ENCODE data around the gene COMMD1.
A peak's percentile ranks its signal among the peaks of the same experiment; 100 is the strongest.

The COMMD1 gene

GRCh38 chr2:62042400-62042799 is 136.9 kb downstream of the COMMD1 start:
- DNase-seq, result no peak

DNA sequence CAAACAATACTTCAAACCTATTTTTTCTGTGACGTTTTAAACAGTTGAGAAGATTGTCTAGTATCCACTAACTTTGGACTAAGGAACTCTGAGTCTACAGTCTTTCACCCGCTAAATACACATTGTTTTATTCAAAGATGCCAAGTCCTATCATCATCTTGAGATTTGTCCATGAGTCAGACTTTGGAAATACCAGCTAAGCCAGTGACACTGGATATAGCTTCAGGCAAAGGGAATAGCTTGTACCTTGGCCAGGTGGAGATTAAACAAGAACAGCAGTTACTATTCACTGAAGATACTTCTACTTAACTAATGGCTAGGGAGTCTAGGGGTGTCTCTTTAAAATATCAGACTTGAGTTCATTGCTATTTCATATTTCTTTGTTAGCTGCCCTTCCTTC is 137.5 kb downstream of the COMMD1 start:
- DNase-seq, result no peak
- TF ChIP-seq POLR2A (IDR thresholded peaks at IDR 0.05; ENCODE audit: low read length) (no peak), GATA1 (IDR thresholded peaks at IDR 0.05; ENCODE audit: low read depth, low read length) (no peak)

More at GRCh38 chr2:62042400-62042799, 136.9 kb downstream of the COMMD1 start:
- TF ChIP-seq GATA1 (IDR thresholded peaks at IDR 0.05; ENCODE audit: low read depth, low read length), result no peak
- TF ChIP-seq POLR2A (IDR thresholded peaks at IDR 0.05; ENCODE audit: low read length), result no peak

GRCh38 chr2:62045017-62045543 is 139.6 kb downstream of the COMMD1 start:
- TF ChIP-seq GATA1 (IDR thresholded peaks at IDR 0.05; ENCODE audit: low read depth, low read length), result no peak
- TF ChIP-seq POLR2A (IDR thresholded peaks at IDR 0.05; ENCODE audit: low read length), result no peak
- DNase-seq, result no peak

GRCh38 chr2:62046141-62046540 is 140.7 kb downstream of the COMMD1 start:
- no peak for DNase-seq
- no peak for TF ChIP-seq GATA1 (IDR thresholded peaks at IDR 0.05; ENCODE audit: low read depth, low read length)
- no peak for TF ChIP-seq POLR2A (IDR thresholded peaks at IDR 0.05; ENCODE audit: low read length)

- DNase-seq, result no peak
- no peak for TF ChIP-seq GATA1 (IDR thresholded peaks at IDR 0.05; ENCODE audit: low read depth, low read length)
- TF ChIP-seq POLR2A (IDR thresholded peaks at IDR 0.05; ENCODE audit: low read length), result no peak
Observed at GRCh38 chr2:62050456-62051045, 145.1 kb downstream of the COMMD1 start.

GRCh38 chr2:62054029-62054791 is 148.7 kb downstream of the COMMD1 start:
- DNase-seq, result no peak
- TF ChIP-seq POLR2A (IDR thresholded peaks at IDR 0.05; ENCODE audit: low read length), result no peak
- no peak for TF ChIP-seq GATA1 (IDR thresholded peaks at IDR 0.05; ENCODE audit: low read depth, low read length)

GRCh38 chr2:62054916-62055450 is 149.5 kb downstream of the COMMD1 start:
- DNase-seq, result peak; percentile 44 to 87
- no peak for TF ChIP-seq GATA1 (IDR thresholded peaks at IDR 0.05; ENCODE audit: low read depth, low read length)
- TF ChIP-seq POLR2A (IDR thresholded peaks at IDR 0.05; ENCODE audit: low read length), result no peak

DNA sequence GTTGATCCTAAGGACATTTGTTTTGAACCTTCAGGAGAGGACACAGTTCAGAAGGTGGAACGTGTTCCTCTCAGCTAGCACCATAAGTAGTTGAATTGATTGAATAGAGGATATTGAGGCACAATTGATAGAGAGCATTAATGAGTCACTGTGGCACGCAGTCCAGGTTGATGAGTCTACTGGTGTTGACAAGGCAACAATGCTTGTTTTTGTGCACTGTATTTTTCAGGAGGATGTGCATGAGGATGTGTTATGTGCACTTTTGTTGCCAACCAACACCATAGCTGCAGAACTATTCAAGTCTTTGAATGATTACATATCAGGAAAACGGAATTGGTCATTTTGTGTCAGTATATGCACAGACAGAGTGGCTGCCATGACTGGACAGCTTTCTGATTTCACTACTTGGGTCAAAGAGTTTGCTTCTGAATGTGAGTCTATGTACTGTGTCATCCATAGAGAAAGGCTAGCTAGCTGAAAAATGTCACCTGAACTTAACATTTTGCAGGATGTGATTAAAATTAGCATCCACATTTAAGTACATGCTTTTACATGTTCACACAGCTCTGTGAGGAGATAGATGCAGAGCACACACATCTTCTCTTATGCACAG is 150.4 kb downstream of the COMMD1 start:
- DNase-seq, result no peak
- TF ChIP-seq GATA1 (IDR thresholded peaks at IDR 0.05; ENCODE audit: low read depth, low read length), result no peak
- no peak for TF ChIP-seq POLR2A (IDR thresholded peaks at IDR 0.05; ENCODE audit: low read length)

DNA sequence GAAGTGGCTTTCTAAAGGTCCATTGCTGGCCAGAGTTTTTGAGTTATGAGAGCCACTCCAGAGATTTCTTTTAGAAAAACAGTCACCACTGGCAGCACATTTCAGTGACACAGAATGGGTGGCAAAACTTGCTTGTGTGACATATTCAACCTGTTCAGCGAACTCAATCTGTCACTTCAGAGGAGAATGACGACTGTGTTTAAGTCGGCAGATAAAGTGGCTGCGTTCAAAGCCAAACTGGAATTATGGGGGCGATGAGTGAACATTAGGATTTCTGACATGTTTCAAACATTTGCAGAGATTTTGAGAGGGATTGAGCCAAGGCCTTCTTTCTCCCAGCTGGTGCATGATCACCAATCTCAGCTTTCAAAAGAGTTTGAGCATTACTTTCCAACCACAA is 150.9 kb downstream of the COMMD1 start:
- no peak for TF ChIP-seq POLR2A (IDR thresholded peaks at IDR 0.05; ENCODE audit: low read length)
- no peak for TF ChIP-seq GATA1 (IDR thresholded peaks at IDR 0.05; ENCODE audit: low read depth, low read length)
- no peak for DNase-seq

DNA sequence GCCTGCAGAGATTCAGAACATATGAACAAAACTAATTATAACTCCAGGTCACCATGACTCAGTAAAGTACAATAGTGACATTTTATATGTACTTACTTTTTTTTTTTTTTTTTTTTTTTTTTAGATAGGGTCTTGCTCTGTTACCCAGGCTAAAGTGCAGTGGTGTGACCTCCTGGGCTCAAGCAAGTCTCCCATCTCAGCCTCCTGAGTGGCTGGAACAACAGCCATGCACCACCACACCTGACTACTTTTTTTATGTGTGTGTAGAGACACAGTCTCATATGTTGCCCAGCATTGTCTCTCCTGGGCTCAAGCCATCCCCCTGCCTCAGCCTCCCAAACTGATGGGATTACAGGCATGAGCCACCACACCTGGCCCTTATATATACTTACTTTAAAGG is 159.8 kb downstream of the COMMD1 start:
- TF ChIP-seq POLR2A (IDR thresholded peaks at IDR 0.05; ENCODE audit: low read length), result no peak
- TF ChIP-seq GATA1 (IDR thresholded peaks at IDR 0.05; ENCODE audit: low read depth, low read length), result no peak
- no peak for DNase-seq

DNA sequence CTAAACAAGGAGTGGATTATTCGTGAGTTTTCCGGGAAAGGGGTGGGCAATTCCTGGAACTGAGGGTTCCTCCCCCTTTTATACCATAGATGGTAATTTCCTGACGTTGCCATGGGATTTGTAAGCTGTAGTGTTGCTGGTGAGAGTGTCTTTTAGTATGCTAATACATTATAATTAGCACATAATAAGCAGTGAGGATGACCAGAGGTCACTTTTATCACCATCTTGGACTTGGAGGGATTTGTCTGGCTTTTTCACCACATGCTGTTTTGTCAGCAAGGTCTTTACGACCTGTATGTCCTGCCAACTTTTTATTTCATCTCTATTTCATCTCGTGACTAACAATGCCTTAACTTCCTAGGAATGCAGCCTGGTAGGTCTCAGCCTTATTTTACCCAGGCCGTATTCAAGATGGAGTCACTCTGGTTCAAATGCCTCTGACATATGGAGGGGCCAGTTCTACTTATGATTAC is 165.7 kb downstream of the COMMD1 start:
- TF ChIP-seq GATA1 (IDR thresholded peaks at IDR 0.05; ENCODE audit: low read depth, low read length), result no peak
- no peak for TF ChIP-seq POLR2A (IDR thresholded peaks at IDR 0.05; ENCODE audit: low read length)
- DNase-seq, result no peak

DNA sequence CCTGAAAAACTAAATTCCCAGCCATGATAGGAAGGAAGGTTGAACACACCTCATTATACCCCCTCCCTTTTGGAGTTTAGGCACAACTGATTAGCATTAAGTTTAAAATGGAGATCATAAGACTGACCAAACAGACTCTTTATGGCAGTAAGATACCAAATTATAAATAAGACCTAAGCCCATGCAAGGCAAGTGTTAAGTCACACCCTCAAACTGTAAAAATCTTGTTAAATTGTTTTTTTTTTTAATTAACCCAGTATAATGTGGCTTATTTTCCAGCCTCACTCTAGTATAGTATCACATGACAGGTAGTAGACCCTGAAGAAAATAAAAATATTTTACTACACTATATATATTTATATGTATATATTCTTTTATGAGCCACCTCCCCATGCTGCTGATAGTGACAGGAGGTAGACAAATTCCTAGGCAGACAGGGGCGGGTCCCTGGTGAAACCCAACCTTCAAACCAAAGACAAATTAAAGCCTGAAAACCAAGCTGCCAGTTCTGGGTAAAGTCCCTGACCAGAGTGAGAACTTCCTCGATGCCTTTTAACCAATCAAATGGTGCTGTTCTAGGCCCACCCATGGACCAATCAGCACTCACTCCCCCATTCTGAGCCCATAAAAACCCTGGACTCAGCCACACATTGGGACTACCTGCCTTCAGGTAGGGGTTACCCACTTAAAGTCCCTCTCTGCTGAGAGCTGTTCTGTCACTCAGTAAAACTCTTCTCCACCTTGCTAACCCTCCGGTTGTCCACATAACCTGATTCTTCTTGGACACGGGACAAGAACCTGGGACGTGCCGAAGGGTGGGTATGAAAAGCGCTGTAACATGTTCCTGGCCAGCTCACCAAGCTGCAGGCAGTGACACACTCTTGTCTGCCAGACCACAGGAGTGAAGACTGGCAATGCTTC is 166.5 kb downstream of the COMMD1 start:
- no peak for TF ChIP-seq POLR2A (IDR thresholded peaks at IDR 0.05; ENCODE audit: low read length)
- TF ChIP-seq GATA1 (IDR thresholded peaks at IDR 0.05; ENCODE audit: low read depth, low read length), result no peak
- peak; percentile 16 to 33 for DNase-seq

DNA sequence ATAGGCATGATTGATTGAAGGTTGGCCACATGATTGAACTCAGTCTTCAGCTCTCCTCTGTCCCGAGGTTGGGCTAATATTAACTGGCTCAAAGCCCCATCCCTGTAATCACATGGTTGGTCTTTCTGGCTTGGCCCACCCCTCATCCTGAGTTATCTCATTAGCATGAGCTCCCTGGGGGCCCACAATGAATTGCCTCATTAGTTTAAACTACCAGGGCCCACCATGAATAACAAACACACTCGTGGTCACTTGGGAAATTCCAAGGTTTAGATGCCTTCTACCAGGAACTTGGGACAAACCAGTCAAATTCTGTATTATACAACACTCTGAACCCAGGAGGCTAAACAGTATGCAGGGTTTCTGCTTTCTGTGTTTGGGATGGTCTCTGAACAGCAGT is 168.8 kb downstream of the COMMD1 start:
- no peak for DNase-seq
- TF ChIP-seq POLR2A (IDR thresholded peaks at IDR 0.05; ENCODE audit: low read length) (no peak), GATA1 (IDR thresholded peaks at IDR 0.05; ENCODE audit: low read depth, low read length) (no peak)
